Activated CD4-positive, alpha-beta memory T cell treated with anti-CD3 and anti-CD28 coated beads for 36 hours (primary cell): ENCODE data around the gene HILPDA. TPM values are rescaled to one million over a fixed set of nuclear protein-coding genes. Genes with fewer than 3 reads are reported as not detected.

Experiments used
- CTCF ChIA-PET: fragments of 350-600 bp; sonication (Branson Sonifier 250); formaldehyde crosslinking; loops from one replicate; lab custom pipeline; 2021; ENCODE audit warnings: antibody characterized with exemption, inconsistent platforms; lab: Charles Lee
- POLR2A ChIA-PET: fragments of 350-600 bp; sonication (Branson Sonifier 250); formaldehyde crosslinking; loops from one replicate; lab custom pipeline; 2021; ENCODE audit warnings: antibody characterized with exemption; lab: Charles Lee
- DNase-seq: peaks from one replicate; pipeline ENCODE4 v3.0.0-alpha.2; 2020
- H3K27ac Mint-ChIP-seq: one replicate; pipeline ENCODE4 v1.8.0; 2021; ENCODE audit warnings: mixed read lengths
- H3K27me3 Mint-ChIP-seq: one replicate; pipeline ENCODE4 v1.8.0; 2021; ENCODE audit warnings: mixed read lengths
- H3K36me3 Mint-ChIP-seq: one replicate; pipeline ENCODE4 v1.8.0; 2021; ENCODE audit warnings: mixed read lengths
- H3K4me1 Mint-ChIP-seq: one replicate; pipeline ENCODE4 v1.8.0; 2021; ENCODE audit warnings: low read depth, mixed read lengths
- H3K4me3 Mint-ChIP-seq: one replicate; pipeline ENCODE4 v1.8.0; 2021; ENCODE audit warnings: mild to moderate bottlenecking, mixed read lengths
- H3K9me3 Mint-ChIP-seq: one replicate; pipeline ENCODE4 v1.8.0; 2021; ENCODE audit warnings: mixed read lengths
- intact Hi-C: fragments of 100-400 bp; cut with micrococcal nuclease; formaldehyde crosslinking; loops from one replicate; pipeline ENCODE4 v1.15.1; 2023
- total RNA-seq, 2 experiments: library from RNA; stranded (reverse); gene quantifications; one replicate each; pipeline ENCODE4 v1.2.3, GENCODE V29; 2021

HILPDA gene, protein sequence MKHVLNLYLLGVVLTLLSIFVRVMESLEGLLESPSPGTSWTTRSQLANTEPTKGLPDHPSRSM
- 10 to 100 TPM; 48.6 to 48.8 TPM for total RNA-seq

DNA sequence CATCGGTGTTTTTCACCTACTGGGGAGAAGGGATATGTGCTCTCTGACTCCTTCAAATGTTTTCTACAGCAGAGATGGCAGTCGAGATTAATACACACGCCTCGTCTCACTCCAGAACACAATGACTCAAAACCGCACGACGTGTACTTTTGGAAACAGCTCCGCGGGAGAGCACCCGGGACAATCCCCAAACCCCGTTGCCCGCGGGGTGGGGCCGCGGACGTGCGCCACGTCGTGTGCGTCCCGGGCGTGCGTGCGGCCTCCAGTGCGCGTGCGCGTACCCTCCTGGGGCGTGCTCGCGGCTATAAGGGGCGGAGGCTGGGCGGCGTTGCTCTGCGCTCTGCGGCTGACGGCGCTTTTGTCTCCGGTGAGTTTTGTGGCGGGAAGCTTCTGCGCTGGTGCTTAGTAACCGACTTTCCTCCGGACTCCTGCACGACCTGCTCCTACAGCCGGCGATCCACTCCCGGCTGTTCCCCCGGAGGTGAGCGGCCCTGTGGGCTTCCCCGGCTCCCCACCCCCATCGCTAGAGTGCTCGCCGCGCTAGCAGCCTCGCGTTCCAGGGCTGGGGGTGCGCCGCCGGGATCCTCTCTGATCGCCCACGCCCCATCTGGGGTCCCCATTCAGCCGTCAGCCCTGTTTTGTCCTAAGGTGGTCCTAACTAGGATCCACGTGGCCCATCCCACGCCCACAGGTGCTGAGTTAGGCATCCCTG is at the start of gene HILPDA:
TSS of gene HILPDA (plus strand) at position 336 of the 712 bp plus-strand sequence. CDS start 1,391 bp downstream, outside the sequence.
- Mint-ChIP-seq H3K4me1 (peaks cover 62% of the 10 kb centered on the region), H3K36me3 (peaks cover 33% of the 10 kb centered on the region)
- intact Hi-C loops: loop anchor here (1.0 to 10.0 kb wide), 4 partner anchors 21 to 803 kb away; partner anchors contain the start of genes ATP6V1F, IMPDH1, METTL2B and SND1

DNA sequence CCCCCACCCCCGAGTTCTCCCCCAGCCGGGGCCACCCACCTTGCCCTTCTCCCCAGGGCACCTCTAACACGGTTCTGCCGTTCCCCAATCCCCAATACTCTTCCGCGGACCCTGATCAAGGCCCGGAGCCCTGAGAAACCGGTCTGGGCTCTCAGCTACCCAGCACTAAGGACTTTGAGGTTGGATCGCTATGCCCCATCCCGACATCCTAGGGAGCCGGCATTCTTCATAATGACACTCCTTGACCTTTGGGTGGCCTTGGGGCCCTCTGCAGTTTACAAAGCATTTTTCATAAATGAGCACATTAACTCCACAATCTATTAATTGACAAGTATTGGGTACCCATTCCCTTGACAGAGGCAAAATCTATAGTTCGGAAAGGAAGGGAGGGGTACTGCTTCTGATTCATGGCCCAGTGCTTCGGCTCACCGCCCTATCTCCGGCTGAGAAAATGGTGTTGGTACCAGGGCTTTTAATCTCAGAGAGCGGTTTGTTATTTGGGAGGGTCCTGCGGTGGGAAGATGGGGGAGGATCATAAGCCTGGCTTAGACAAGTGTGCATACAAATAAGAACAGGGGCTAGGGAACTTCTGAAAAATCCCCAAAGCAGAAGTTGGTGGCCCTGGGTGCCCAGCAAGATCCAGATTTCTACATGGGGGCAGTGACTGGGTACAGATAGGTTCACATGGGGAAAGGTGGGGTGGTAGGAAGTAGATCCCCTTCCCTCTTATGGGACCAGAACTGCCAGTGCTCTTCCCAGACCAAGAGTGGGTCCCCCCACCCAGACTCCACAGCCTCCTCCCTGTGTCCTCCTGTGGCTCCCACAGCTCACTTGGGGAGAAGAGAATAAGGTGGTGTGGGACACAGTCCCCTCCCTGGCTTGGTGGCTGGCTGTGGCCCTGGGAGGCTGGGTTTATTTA is 49.1 kb upstream of the HILPDA start:
- H3K4me1 Mint-ChIP-seq: peaks cover 45% of the 10 kb centered on the region
- CTCF ChIA-PET: interaction anchor here (3.8 to 11.6 kb wide), 2 partner anchors 18 to 20 kb away, joined by 14 to 144 read pairs; no protein-coding TSS in a partner anchor
- peaks cover 3% of the 10 kb centered on the region for H3K27me3 Mint-ChIP-seq
- H3K4me3 Mint-ChIP-seq: peak overlapping the region; percentile 66
- peak overlapping the region; percentile 43 for H3K27ac Mint-ChIP-seq
- no peak for DNase-seq
- peaks cover 7% of the 10 kb centered on the region for H3K36me3 Mint-ChIP-seq
- POLR2A ChIA-PET: no interaction called here
- intact Hi-C loops: no loop called here
- H3K9me3 Mint-ChIP-seq: no peaks in the 10 kb centered on the region

More for the DNA sequence above, at the start of gene HILPDA:
- ChIA-PET CTCF (interaction anchor here (0.6 to 1.8 kb wide), 9 partner anchors 11 to 471 kb away, joined by 3 to 26 read pairs (median 3); partner anchors contain the start of gene RBM28), POLR2A (interaction anchor here (0.8 to 1.3 kb wide), 4 partner anchors 10 to 45 kb away, joined by 3 to 4 read pairs (median 3); no protein-coding TSS in a partner anchor)
- Mint-ChIP-seq H3K27me3 (peaks cover 5% of the 10 kb centered on the region), H3K27ac (peak within 1 kb of the TSS; percentile 95), H3K9me3 (no peaks in the 10 kb centered on the region), H3K4me3 (peak within 1 kb of the TSS; percentile 96)
- peak; percentile 97 for DNase-seq

DNA sequence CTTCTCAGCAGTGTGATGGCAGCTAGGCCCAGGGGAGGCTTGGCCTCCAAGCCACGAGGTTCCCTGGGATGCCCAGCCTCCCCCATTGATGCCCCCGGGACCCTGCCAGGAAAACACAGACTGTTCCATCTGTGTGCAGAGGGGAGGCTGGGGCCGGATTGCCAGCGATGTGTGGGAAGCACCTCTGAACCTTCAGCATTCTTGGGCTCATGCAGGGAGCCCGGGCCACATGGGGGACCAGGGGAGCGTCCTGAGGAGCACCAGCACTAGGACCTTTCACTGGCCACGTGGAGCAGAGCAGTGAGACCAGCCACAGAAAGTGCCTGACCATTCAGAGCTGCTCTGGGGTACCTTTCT is 48.5 kb upstream of the HILPDA start:
- H3K9me3 Mint-ChIP-seq: no peaks in the 10 kb centered on the region
- POLR2A ChIA-PET: no interaction called here
- peaks cover 45% of the 10 kb centered on the region for H3K4me1 Mint-ChIP-seq
- H3K36me3 Mint-ChIP-seq: peaks cover 7% of the 10 kb centered on the region
- no peak overlapping the region for H3K27ac Mint-ChIP-seq
- intact Hi-C loops: no loop called here
- peak overlapping the region; percentile 66 for H3K4me3 Mint-ChIP-seq
- CTCF ChIA-PET: interaction anchor here (0.6 to 11.6 kb wide), 4 partner anchors 9 to 67 kb away, joined by 4 to 144 read pairs (median 16); no protein-coding TSS in a partner anchor
- no peak for DNase-seq
- H3K27me3 Mint-ChIP-seq: peaks cover 3% of the 10 kb centered on the region

DNA sequence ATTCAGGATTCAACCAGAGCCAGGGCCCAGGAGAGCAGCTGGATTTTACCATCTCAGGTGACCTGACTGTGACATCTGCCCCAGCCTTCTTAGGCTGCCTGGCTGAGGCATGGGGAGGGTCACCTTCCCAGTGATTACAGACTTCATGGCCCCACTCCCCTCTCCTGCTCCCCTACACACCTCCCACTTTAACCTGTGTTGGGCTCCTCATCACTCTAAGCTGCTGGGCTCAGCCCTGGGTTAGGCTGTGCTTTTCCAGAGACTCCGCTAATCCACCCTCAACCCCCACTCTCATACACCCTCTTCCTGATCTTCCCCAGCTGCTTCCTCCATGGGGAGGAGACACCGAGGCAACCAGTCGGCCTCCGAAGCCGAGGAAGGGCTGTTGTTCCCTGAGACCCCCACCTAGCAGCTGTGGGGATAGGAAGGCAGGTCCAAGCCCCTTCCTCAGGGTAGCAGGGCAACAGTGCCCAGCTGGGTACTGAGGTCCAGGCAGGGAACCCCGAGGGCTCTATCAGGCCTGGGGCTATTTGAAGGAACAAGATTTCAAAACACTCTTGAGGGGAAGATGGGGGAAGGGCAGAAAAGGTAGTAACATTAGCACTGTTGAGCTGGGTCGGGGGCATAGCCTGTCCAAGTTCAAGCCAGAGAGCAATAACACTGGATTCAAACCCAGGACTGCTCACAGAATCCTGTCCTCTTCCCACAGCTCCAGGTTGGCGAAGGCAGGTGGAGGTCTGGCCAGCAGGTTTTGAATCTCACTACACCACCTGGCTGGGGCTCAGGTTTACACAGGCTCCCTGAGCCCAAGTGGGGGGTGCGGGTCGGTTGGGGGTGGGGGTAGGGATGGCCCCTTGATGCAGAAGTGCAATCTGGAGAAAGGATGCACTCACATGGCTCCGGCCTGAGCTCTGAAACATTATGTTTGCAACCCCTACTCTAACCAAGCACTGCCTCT is 47.6 kb upstream of the HILPDA start:
- no peak overlapping the region for H3K4me3 Mint-ChIP-seq
- CTCF ChIA-PET: interaction anchor here (0.6 to 11.6 kb wide), 6 partner anchors 10 to 66 kb away, joined by 3 to 144 read pairs (median 10); no protein-coding TSS in a partner anchor
- POLR2A ChIA-PET: interaction anchor here (1.3 kb wide), 1 partner anchor 64 kb away, joined by 3 read pairs; the partner anchor contains the start of gene RBM28

DNA sequence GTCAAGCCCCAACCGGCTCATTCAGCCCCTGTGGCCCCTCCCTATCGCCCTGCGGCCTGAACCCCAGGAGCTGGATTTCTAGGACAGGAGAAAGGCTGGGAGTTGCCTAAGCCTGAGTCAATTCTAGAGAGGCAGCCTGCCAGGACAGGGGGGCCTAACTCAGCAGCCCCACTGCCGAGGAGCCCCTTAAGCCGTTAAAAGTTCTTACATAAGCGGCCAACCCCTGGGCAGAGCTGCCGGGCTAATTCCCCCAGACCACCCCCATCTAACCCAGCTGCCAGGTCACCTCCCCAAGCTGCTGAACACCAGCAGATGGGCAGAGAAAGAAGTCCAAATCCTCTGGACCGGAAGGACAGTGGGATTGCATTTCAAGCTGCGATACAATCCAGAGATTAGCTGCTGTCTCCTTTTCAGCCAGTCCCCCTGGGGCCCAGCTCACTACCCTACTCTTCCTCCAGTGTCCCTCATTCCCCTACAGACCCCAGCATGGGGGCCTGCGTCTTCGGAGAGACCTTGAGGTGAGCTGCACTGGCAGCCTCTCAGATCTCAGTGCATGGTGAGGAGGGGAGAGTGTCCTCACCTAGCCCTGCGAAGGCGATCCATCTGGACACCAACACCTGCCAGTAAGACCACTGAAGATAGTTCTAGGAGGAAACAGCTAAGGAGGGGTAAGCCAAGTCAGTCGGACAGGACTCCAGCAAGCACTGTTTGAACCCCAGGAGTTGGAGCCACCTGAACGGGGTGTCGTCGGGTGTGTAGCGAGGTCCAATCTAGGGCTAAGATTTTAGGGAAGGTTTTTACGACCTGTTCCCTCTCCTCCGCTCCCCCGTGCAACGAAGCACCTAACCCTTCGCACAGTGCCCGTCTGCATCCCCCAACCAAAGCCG is 46.7 kb upstream of the HILPDA start:
- no peak for DNase-seq
- Mint-ChIP-seq H3K27me3 (peaks cover 3% of the 10 kb centered on the region), H3K36me3 (peaks cover 2% of the 10 kb centered on the region), H3K9me3 (no peaks in the 10 kb centered on the region), H3K4me3 (peak overlapping the region; percentile 77), H3K4me1 (peaks cover 35% of the 10 kb centered on the region), H3K27ac (peak overlapping the region; percentile 60)
- ChIA-PET CTCF (interaction anchor here (1.1 to 11.6 kb wide), 8 partner anchors 11 to 61 kb away, joined by 3 to 144 read pairs (median 8); no protein-coding TSS in a partner anchor), POLR2A (interaction anchor here (1.3 kb wide), 1 partner anchor 65 kb away, joined by 3 read pairs; the partner anchor contains the start of gene RBM28)
- intact Hi-C loops: loop anchor here (1.0 kb wide), 2 partner anchors 46 to 758 kb away; partner anchors contain the start of gene HILPDA

More for the DNA sequence above, 47.6 kb upstream of the HILPDA start:
- peaks cover 40% of the 10 kb centered on the region for H3K4me1 Mint-ChIP-seq
- H3K27ac Mint-ChIP-seq: no peak overlapping the region
- peaks cover 3% of the 10 kb centered on the region for H3K36me3 Mint-ChIP-seq
- no peaks in the 10 kb centered on the region for H3K9me3 Mint-ChIP-seq
- peaks cover 3% of the 10 kb centered on the region for H3K27me3 Mint-ChIP-seq
- no peak for DNase-seq
- intact Hi-C loops: no loop called here

DNA sequence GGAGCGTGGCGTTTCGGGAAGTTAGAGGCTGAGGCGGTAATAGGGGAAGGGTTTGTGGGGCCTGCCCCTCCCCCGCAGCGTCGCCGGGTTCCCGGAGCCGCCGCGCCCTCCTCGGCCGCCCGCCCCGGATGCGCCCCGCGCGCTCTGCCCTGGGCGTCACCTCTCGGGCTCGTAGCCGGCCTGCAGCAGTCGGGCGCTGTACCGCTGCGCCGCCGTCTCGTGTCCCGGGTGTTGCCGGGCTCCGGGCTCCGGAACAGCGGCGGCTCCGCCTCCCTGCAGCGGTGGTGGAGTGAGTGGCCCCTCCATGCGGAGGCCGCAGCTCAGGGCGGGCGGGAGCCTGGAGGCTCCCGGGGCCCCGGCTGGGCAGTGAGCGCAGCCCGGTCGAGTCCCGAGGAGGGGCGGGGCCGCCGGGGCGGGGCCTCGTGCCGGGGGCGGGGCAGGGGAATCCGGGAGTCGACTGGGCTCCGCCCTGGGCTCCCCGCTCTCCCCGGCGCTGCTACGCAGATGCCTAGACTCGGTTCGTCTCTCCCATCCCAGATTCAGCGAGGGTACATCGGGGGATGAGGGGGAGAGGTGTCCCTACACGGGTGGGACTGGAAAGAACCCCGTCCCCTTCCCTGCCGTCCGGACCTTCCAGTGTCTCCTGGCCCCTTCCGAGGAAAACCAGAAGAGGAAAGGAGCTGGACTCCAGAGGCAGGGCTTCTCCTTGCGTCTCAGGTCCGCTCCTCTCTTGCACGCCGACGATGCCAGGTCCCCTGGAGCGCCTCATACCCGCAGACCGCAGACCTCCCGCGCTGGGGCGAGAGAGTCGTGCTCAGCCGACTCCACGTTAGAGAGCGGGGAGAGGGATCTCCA is 45.9 kb upstream of the HILPDA start, which contains the start of gene IMPDH1:
TSS of gene IMPDH1 (minus strand) at position 387 of the 855 bp plus-strand sequence. CDS start at position 306, 81 bp downstream.
- Mint-ChIP-seq H3K27me3 (peaks cover 3% of the 10 kb centered on the region), H3K4me1 (peaks cover 27% of the 10 kb centered on the region), H3K4me3 (peak within 1 kb of the TSS; percentile 84), H3K9me3 (no peaks in the 10 kb centered on the region), H3K36me3 (peaks cover 2% of the 10 kb centered on the region), H3K27ac (peak within 1 kb of the TSS; percentile 60)
- CTCF ChIA-PET: interaction anchor here (1.0 to 11.6 kb wide), 8 partner anchors 12 to 62 kb away, joined by 3 to 144 read pairs (median 4); no protein-coding TSS in a partner anchor
- peak; percentile 90 for DNase-seq
- POLR2A ChIA-PET: interaction anchor here (1.0 to 1.1 kb wide), 2 partner anchors 45 to 66 kb away, joined by 3 to 4 read pairs; partner anchors contain the start of gene METTL2B
- intact Hi-C loops: loop anchor here (1.0 kb wide), 4 partner anchors 15 to 759 kb away; partner anchors contain the start of gene HILPDA

DNA sequence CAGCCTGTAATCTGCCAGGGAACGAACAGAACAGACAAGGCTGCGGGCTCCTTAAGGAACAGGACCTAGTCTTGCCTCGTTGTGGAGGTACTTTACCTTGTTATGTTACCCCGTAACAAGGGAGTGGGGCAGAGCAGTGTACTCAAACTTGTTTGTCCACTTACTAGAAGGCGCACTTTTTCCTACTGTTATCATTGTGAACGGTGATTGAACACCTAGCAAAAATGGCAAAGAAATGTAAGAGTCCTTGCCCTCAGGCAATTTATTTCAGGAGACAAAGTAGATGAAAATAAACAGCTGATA is 45.3 kb upstream of the HILPDA start:
- H3K27me3 Mint-ChIP-seq: peaks cover 3% of the 10 kb centered on the region
- no peaks in the 10 kb centered on the region for H3K36me3 Mint-ChIP-seq
- CTCF ChIA-PET: interaction anchor here (0.7 to 11.6 kb wide), 6 partner anchors 13 to 50 kb away, joined by 3 to 144 read pairs (median 3); no protein-coding TSS in a partner anchor
- no peaks in the 10 kb centered on the region for H3K9me3 Mint-ChIP-seq
- no peak for DNase-seq
- H3K4me1 Mint-ChIP-seq: peaks cover 24% of the 10 kb centered on the region
- H3K4me3 Mint-ChIP-seq: peak overlapping the region; percentile 84
- peak overlapping the region; percentile 60 for H3K27ac Mint-ChIP-seq
- POLR2A ChIA-PET: interaction anchor here (1.0 to 1.1 kb wide), 2 partner anchors 45 to 66 kb away, joined by 3 to 4 read pairs; partner anchors contain the start of gene METTL2B
- intact Hi-C loops: loop anchor here (1.0 kb wide), 2 partner anchors 15 to 49 kb away; no protein-coding TSS in a partner anchor

DNA sequence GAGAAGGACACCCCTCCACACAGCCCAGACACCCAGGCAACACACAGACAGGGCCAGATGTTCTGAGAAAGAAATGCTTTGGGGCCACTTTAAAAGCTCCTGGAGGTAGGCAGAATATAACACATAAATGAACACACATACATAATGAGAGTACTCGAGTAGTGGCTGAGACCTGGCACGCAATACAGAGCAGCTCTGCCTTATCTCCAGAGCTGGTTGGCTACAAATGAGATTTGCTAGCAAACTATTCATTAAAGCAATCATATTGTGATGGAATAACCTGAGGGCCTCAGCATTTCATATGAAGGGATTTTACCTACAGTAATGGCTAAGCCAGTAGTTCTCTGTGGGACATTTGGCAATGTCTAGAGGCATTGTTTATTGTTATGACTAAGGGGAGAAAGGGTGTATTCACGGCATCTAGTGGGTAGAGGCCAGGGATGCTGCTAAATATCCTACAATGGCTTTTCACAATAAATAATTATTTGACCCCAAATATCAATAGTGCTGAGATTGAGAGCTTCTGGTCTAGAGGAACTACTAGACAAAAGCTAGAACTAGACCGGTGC is 40.4 kb upstream of the HILPDA start:
- no peaks in the 10 kb centered on the region for H3K9me3 Mint-ChIP-seq
- H3K4me3 Mint-ChIP-seq: no peak overlapping the region
- CTCF ChIA-PET: interaction anchor here (0.6 to 11.6 kb wide), 8 partner anchors 11 to 68 kb away, joined by 3 to 144 read pairs (median 4); no protein-coding TSS in a partner anchor
- intact Hi-C loops: no loop called here
- POLR2A ChIA-PET: no interaction called here
- DNase-seq: no peak
- no peak overlapping the region for H3K27ac Mint-ChIP-seq
- no peaks in the 10 kb centered on the region for H3K36me3 Mint-ChIP-seq
- H3K4me1 Mint-ChIP-seq: peaks cover 4% of the 10 kb centered on the region
- peaks cover 2% of the 10 kb centered on the region for H3K27me3 Mint-ChIP-seq

DNA sequence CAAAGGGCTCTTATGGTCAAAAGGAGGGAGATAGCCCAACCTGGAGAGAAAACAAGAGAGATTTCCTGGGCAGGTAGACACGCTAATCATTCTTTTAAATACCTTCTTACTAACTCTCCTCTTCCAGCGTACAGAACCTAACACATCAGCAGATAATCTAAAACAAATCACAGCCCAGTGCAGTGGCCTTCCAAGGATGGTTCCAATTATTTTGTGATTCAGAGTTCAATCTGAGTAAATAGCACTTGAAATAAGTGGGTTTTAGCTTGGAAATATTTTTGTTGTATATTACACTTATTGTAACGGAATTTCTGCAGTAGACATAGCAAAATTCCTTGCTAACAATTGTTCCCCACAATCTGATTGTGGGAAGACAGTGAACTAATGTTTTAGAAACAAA is 38.6 kb upstream of the HILPDA start:
- ChIA-PET POLR2A (no interaction called here), CTCF (interaction anchor here (1.1 to 11.6 kb wide), 3 partner anchors 9 to 44 kb away, joined by 3 to 144 read pairs (median 33); no protein-coding TSS in a partner anchor)
- no peak overlapping the region for H3K4me3 Mint-ChIP-seq
- no peaks in the 10 kb centered on the region for H3K9me3 Mint-ChIP-seq
- no peak overlapping the region for H3K27ac Mint-ChIP-seq
- DNase-seq: no peak
- H3K4me1 Mint-ChIP-seq: no peaks in the 10 kb centered on the region
- no peaks in the 10 kb centered on the region for H3K36me3 Mint-ChIP-seq
- intact Hi-C loops: no loop called here
- H3K27me3 Mint-ChIP-seq: no peaks in the 10 kb centered on the region
